ENCODE measurements around the gene TAS1R1. TPM values are rescaled to one million over a fixed set of nuclear protein-coding genes. Genes with fewer than 3 reads are reported as not detected.

The TAS1R1 gene
- total and polyA plus RNA-seq, 2 experiments from 2014 or later = not detected

- Histone ChIP-seq H3K27ac (no peak overlapping the region), H3K36me3 (replicated peaks; ENCODE audit: insufficient read depth, low read depth) (no peaks in the 10 kb centered on the region)
These were observed 30.7 kb downstream of the TAS1R1 start for GRCh38 chr1:6585841-6586240.

DNA sequence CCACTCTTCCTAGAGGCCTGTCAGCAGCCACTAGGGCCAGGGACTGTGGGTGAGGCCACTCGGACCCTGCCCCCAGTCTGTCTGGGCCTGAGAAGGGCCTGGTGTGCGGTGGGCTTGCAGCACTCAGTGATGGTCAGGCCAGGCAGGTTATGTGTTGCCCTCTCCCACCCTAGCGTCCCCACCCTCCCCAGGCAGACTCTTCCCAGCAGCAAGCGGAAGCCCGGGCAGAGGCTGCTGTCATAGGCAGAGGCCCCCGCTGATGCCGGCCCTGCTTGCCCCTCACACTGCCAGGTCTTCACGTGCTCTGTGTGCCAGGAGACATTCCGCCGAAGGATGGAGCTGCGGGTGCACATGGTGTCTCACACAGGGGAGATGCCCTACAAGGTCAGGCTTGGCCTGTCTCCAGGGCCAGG, 31.3 kb downstream of the TAS1R1 start:
- DNase-seq (ENCODE audit: low spot score) = no peak
- H3K36me3 ChIP-seq (replicated peaks; ENCODE audit: insufficient read depth, low read depth) = no peaks in the 10 kb centered on the region
- WGBS (ENCODE audit: low lambda C conversion rate, missing lambda C conversion rate) = 95% methylated on average over 10 of the region's 11 CpGs

More at GRCh38 chr1:6585841-6586240, 30.7 kb downstream of the TAS1R1 start:
- DNase-seq (ENCODE audit: low spot score) = no peak
- no peaks in the 10 kb centered on the region for H3K27me3 ChIP-seq
- no peaks in the 10 kb centered on the region for H4K20me1 ChIP-seq (ENCODE audit: insufficient read depth, poor library complexity, severe bottlenecking)
- H3K79me2 ChIP-seq = peaks cover 32% of the 10 kb centered on the region
- no peaks in the 10 kb centered on the region for H3K9me3 ChIP-seq (ENCODE audit: low read depth)
- no peak overlapping the region for H3K4me3 ChIP-seq
- H3K9me2 ChIP-seq (replicated peaks; ENCODE audit: insufficient read depth) = no peaks in the 10 kb centered on the region
- peaks cover 24% of the 10 kb centered on the region for H3K4me1 ChIP-seq (ENCODE audit: insufficient read depth)
- no peak overlapping the region for H2AFZ ChIP-seq
- TF ChIP-seq, protein P1, sequence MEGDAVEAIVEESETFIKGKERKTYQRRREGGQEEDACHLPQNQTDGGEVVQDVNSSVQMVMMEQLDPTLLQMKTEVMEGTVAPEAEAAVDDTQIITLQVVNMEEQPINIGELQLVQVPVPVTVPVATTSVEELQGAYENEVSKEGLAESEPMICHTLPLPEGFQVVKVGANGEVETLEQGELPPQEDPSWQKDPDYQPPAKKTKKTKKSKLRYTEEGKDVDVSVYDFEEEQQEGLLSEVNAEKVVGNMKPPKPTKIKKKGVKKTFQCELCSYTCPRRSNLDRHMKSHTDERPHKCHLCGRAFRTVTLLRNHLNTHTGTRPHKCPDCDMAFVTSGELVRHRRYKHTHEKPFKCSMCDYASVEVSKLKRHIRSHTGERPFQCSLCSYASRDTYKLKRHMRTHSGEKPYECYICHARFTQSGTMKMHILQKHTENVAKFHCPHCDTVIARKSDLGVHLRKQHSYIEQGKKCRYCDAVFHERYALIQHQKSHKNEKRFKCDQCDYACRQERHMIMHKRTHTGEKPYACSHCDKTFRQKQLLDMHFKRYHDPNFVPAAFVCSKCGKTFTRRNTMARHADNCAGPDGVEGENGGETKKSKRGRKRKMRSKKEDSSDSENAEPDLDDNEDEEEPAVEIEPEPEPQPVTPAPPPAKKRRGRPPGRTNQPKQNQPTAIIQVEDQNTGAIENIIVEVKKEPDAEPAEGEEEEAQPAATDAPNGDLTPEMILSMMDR (IDR thresholded peaks at IDR 0.05; ENCODE audit: poor library complexity) = no peak
- TF ChIP-seq EZH2 (IDR thresholded peaks at IDR 0.05; ENCODE audit: borderline replicate concordance) = no peak
- no peak for TF ChIP-seq EZH2phosphoT487 (IDR thresholded peaks at IDR 0.05; ENCODE audit: low read depth, severe bottlenecking, unreplicated experiment)
- H3K4me2 ChIP-seq = no peak overlapping the region
- 96% methylated on average over 7 of the region's 7 CpGs for WGBS (ENCODE audit: low lambda C conversion rate, missing lambda C conversion rate)

DNA sequence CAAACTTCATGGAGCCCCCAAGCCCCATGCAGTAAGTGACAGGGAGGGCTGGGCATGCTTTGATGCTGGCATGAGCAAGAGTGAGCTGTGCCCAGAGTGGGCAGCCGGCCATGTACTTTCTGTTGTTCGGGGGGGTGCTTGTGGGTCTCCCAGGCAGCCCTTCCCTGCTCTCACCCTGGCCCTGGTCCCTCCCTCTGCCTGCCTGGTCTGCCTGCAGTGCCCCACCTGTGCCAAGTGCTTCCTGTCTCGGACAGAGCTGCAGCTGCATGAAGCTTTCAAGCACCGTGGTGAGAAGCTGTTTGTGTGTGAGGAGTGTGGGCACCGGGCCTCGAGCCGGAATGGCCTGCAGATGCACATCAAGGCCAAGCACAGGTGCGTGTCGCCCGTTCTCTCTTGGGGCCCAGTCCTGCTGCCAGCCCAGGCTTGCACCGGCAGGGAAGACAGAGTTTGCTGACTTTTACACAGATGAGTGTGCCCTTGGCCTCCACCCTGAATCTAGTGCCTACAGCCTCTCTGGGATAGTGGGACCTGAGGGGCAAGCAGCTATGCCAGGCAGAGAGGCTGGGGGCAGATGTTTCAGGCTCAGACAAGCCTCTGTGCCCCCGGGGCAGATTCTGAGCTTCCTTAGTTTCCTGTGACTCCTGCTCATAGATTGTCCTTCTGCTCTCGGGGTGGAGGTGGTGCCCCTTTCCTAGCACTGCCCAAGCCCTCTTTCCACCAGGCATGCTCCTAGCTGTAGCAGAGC, 32.3 kb downstream of the TAS1R1 start:
- H2AFZ ChIP-seq = no peak overlapping the region
- peaks cover 21% of the 10 kb centered on the region for H3K79me2 ChIP-seq
- no peak overlapping the region for H3K4me2 ChIP-seq
- H3K9me3 ChIP-seq (ENCODE audit: low read depth) = no peaks in the 10 kb centered on the region
- 92% methylated on average over 13 of the region's 13 CpGs for WGBS (ENCODE audit: low lambda C conversion rate, missing lambda C conversion rate)
- no peaks in the 10 kb centered on the region for H3K36me3 ChIP-seq (replicated peaks; ENCODE audit: insufficient read depth, low read depth)
- H3K4me1 ChIP-seq (ENCODE audit: insufficient read depth) = peaks cover 9% of the 10 kb centered on the region
- no peaks in the 10 kb centered on the region for H3K9me2 ChIP-seq (replicated peaks; ENCODE audit: insufficient read depth)
- H3K27me3 ChIP-seq = no peaks in the 10 kb centered on the region
- no peak for DNase-seq (ENCODE audit: low spot score)
- no peak overlapping the region for H3K4me3 ChIP-seq
- TF ChIP-seq EZH2 (IDR thresholded peaks at IDR 0.05; ENCODE audit: borderline replicate concordance) (no peak), EZH2phosphoT487 (IDR thresholded peaks at IDR 0.05; ENCODE audit: low read depth, severe bottlenecking, unreplicated experiment) (no peak)
- TF ChIP-seq, protein P1 (IDR thresholded peaks at IDR 0.05; ENCODE audit: poor library complexity) = no peak
- H3K27ac ChIP-seq = no peak overlapping the region
- H4K20me1 ChIP-seq (ENCODE audit: insufficient read depth, poor library complexity, severe bottlenecking) = no peaks in the 10 kb centered on the region

More for the DNA sequence above, 31.3 kb downstream of the TAS1R1 start:
- no peak overlapping the region for H3K4me3 ChIP-seq
- no peak overlapping the region for H2AFZ ChIP-seq
- no peaks in the 10 kb centered on the region for H3K9me3 ChIP-seq (ENCODE audit: low read depth)
- H3K27me3 ChIP-seq = no peaks in the 10 kb centered on the region
- peaks cover 26% of the 10 kb centered on the region for H3K79me2 ChIP-seq
- peaks cover 18% of the 10 kb centered on the region for H3K4me1 ChIP-seq (ENCODE audit: insufficient read depth)
- no peaks in the 10 kb centered on the region for H4K20me1 ChIP-seq (ENCODE audit: insufficient read depth, poor library complexity, severe bottlenecking)
- H3K4me2 ChIP-seq = no peak overlapping the region
- no peak overlapping the region for H3K27ac ChIP-seq
- TF ChIP-seq EZH2phosphoT487 (IDR thresholded peaks at IDR 0.05; ENCODE audit: low read depth, severe bottlenecking, unreplicated experiment) (no peak), EZH2 (IDR thresholded peaks at IDR 0.05; ENCODE audit: borderline replicate concordance) (no peak)
- TF ChIP-seq, protein P1 (IDR thresholded peaks at IDR 0.05; ENCODE audit: poor library complexity) = no peak
- no peaks in the 10 kb centered on the region for H3K9me2 ChIP-seq (replicated peaks; ENCODE audit: insufficient read depth)
